GM18517 (cell line): Measurements from ENCODE around the gene TMEM221.
"Not testable (repeated sequence)": the region's sequence is repeated elsewhere in the genome, so short reads cannot be mapped to it uniquely, and the experiment has no call there.

Experiments
- ATAC-seq: cut with Tn5 transposase; IDR thresholded peaks from one replicate; pipeline ENCODE4 v1.9.1; 2021; ENCODE audit warnings: mild to moderate bottlenecking, moderate library complexity; ENCODE audit not compliant: unreplicated experiment

The TMEM221 gene

DNA sequence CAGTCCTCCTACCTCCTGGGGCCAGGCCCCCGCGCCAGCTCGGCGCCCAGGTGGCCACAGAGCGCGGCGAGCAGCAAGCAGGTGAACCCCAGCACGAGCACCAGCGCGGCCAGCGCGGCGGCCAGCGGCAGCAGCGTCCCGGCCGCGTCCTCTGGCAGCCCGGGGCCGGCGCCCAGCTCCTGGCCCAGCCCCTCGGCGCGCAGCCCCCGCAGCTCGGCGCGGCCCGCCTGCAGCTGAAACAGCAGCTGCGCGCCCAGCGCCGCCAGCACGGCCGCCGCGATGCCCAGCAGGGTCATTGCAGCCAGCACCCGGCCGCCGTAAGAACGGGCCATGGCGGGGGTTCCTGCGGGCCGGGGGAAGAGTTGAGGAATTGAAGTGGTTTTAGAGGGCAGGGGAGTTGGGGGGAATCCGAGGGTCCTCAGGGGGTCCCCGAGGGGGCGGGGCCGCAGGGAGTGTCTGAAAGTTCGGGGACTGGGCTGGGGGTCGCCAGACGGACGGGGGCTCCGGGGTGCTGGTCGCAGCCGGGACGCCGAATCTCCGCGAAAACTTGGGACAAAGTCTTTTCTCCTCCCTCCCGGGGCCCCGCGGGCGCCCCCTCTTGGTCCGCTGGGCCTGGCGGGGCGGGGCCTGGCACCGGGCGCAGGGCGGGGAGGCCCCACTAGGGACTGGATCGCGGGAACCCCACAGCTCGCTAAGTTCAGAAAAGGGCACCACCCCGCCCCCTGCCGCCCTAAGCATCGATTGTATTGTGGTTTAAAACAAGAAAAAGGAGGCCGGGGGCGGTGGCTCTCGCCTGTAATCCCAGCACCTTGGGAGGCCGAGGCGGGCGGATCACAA, at the start of gene TMEM221:
Gene TMEM221 (minus strand): TSS at position 538 of the 837 bp plus-strand sequence. CDS start 206 bp downstream, at position 332.
- ATAC-seq: no peak

DNA sequence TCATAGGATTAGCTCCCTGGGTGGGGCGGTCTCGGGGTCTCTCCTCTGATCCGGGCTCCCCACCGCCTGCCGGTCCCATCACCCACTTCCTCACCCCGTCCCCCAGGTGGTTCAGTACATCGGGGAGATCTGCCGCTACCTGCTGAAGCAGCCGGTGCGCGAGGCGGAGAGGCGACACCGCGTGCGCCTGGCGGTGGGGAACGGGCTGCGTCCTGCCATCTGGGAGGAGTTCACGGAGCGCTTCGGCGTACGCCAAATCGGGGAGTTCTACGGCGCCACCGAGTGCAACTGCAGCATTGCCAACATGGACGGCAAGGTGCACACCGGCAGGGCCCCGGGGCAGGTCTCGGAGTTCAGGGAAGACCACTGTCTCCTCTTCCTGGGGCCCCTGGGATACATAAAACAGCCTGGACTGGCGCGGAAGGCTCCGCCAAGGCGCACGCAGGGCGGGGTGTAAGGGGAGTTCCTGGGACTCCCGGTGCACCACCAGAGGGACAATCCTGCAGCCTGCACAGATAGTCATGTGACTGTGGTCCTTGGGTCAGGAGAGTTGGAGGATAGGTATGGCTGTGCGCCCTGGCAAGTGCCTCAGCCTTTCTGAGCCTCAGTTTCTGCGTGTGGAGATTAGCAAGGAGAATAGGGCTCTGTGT, 48.8 kb upstream of the TMEM221 start:
- ATAC-seq: no peak

DNA sequence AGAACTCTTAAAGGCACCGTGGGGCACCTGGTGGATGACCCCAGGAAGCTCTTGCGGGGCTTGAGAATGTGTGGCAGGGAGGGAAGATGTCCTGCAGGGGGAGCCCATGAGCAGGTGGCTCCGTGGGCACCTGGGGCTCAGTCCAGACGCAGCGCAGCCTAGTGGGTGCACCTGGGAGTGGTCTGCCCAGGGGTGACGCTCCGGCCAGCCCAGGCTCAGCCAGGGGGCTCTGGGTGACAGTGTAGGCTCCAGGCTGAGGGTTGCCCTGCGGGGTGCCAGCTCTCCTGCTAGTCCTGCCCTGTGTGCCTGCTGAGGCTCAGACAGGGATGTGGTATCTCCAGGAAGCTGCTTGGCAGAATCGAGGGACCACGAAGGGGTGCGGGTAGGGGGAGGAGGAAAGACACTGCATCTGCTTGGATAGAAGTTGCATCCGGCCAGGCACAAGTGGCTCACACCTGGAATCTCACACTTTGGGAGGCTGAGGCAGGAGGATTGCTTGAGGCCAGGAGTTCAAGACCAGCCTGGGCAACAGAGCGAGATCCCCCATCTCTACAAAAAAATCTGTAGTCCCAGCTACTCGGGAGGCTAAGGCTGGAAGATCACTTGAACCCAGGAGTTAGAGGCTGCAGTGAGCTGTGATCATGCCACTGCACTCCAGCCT, 48.0 kb upstream of the TMEM221 start:
- no peak for ATAC-seq

DNA sequence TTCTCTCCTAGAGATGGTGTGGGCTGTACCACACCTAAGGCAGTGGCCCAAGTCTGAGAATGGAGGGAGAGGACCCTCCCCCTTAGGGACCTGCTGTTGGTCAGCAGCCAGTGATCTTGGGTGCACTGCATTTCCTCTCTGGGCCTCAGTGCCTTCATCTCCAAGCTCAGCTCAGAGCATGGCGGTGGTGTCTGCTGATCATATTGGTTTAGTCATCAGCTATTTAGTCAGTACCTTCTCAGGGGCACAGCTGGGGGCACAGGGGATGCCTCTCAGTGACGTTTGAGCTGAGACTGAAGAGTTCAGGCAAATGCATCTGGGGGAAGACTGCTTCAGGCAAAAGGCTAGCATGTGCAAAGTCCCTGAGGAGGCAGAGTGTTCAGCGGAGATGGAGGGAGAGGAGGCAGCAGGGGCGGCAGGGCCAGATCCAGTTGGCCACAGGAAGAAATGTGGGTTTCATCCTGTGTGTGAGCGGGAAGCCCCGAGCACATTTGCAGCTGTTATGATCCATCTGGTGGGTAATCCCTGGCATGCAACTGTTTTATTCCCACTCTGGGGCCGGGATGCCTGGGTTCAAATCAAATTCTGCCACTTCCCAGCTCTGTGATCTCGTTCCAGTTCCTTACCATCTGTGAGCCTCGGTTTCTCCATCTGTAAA, 47.3 kb upstream of the TMEM221 start:
- no peak for ATAC-seq

DNA sequence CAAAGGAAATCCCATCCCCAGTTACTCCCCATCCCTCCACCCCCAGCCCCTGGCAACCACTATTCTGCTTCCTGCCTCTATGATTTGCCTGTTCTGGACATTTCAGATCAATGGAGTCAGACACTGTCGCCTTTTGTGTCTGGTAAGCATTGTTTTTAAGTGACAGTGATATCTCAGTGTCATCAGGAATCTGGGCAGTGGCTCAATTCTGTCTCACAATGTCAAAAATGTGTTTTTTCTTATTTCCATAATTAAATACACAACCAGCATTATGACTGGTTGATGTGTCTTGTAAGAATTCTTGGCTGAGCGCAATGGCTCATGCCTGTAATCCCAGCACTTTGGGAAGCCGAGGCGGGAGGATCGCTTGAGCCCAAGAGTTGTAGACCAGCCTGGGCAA, 42.8 kb upstream of the TMEM221 start:
- ATAC-seq: no peak

DNA sequence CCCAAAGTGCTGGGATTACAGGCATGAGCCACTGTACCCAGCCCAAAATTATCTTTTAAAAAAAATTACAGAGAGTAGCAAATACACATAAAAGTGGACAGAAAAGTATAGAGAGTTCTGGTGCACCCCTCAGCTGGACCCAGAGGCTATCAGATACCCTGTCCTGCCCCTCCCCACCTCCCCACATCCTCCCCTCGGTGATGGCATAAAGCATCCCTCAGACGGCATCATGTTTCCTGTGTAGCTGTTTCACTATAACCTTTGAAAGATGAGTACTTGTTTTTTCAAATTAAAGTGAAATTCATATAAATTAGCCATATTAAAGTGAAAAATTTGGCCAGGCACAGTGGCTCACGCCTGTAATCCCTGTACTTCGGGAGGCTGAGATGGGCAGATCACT, 41.9 kb upstream of the TMEM221 start:
- no peak for ATAC-seq

DNA sequence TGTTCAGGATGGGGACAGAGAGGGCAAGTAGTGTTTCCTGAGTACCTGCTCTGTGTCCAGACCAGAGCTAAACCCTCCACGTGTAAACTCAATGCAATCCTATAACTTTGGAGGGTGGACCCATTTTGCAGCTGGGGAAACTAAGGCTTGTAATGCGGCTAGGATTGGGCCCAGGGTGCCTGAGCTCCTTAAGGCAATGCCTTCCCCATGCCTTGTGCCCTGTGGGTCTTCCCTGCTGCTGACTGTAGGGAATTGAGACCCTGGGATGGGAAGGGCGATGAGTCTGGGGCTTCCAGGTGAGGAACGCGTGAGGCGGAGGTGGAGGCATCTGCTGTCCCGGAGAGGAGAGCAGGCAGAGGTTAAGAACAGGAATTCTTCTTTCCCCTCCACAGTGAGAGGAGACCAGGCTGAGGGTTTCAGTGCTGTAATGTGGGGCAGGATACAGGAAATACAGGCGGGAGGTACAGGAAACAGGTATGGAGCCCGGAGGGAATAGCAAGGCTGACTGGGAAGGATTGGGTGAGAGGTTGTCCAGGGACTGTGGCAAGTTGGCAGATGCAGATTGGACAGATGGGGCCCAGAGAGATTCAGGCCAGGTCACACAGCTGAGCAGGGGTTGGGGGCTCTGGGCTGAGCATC, 41.0 kb upstream of the TMEM221 start:
- no peak for ATAC-seq

DNA sequence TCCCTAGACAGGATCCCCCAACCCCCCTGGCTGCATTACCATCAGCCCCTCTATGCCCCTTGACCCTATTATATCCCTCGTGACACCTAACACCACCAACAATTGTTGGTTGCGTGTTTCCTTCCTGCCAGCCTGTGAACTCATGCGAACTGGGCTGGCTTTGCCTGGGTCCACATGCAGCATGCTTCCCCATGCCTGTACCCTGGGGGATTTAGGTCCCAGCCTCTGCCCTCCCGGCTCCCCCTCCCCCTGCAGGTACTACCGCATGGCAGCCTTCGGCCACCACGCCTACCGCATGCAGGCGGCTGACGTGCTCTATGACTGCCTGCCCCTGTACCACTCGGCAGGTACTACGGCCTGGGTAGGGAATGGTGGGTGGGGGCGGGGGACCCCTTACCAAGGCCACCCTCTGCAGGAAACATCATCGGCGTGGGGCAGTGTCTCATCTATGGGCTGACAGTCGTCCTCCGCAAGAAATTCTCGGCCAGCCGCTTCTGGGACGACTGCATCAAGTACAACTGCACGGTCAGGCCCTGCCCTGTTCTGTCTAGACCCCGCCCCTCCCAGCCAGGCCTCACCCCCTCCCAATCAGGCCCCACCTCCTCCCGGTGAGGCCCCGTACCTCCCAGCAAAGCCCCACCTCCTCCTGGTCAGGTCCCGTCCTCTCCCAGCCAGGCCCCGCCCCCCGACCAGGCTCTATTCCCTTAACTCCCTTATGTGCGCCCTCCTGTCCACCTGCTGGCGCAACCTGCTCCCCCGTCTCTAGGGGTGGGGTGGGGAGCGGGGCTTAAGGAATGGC, 40.3 kb upstream of the TMEM221 start:
- no peak for ATAC-seq

DNA sequence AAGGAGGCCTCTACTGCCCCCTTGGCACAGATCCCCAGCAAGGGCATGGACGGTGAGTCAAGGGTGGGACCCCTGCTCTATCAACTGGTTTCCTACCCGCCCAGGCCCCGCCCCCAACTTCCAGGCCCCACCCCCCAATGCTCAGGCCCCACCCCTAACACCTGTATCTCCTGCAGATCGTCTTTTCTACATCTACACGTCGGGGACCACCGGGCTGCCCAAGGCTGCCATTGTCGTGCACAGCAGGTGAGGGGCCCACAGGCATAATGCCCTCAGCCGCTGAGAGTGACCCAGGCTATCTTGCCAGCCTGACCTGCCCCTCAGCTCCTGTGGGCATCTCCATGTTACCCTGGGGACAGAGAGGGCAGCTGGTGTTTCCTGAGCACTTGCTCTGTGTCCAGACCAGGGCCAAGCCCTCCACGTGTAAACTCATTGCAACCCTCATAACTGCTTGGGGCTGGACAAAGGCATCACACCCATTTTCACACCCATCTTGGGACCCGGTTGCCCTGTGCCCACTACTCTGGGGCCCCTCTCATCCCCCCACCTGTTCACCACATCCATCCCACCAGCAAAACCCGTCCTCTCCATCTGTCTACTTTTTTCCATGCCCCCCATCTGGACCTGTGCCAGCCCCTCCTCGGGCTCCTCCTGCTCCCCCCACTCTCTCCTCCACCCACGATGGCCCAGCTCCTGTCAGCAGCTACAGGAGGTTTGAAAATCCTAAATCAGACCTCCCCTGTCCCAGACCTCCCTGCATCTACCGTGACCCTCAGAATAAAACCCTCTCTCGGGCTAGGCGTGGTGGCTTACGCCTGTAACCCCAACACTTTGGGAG, 39.0 kb upstream of the TMEM221 start:
- no peak for ATAC-seq

DNA sequence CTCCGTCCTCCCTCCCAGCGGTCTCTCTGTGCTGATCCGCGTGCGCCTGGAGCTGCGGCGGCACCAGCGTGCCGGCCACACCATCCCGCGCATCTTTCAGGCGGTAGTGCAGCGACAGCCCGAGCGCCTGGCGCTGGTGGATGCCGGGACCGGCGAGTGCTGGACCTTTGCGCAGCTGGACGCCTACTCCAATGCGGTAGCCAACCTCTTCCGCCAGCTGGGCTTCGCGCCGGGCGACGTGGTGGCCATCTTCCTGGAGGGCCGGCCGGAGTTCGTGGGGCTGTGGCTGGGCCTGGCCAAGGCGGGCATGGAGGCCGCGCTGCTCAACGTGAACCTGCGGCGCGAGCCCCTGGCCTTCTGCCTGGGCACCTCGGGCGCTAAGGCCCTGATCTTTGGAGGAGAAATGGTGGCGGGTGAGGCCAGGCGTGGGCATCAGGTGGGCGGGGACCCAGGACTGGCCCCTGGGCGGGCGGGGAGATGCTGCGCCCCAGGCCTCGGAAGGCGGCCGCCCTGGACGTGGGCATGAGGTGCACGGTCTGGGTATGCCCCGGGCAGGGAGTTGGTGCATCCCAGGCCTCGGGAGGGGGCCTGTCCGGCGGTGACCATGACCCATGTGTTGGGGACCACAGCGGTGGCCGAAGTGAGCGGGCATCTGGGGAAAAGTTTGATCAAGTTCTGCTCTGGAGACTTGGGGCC, 38.2 kb upstream of the TMEM221 start:
- ATAC-seq: no peak

DNA sequence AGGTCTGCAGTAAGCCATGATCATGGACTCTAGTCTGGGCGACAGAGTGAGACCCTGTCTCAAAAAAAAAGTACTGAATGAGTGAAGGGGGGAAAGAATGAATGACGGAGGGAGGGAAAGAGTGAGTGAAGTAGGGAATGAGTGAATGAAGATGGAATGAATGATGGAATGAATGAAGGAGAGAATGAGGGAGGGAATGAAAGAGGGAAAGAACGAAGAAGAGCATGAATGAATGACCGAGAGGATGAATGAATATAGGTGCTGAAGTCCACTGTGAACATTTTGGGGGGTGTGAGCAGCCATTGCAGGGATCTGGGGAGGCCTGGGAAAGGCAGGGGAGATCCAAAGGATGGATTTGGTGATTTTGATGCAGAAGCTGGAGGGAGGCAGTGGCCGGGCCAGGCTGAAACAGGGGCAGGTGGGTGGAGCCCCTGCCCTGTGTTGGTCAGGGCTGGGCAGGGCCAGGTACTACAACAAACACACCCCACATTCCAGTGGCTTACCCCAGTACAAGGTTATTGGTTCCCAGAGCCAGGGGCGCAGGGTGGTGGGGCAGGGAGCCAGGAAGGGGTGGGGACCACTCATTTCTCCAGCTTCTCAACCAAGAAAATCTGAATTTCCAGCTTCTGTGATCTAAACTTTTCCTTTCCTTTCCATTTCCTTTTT, 36.2 kb upstream of the TMEM221 start:
- ATAC-seq: no peak

DNA sequence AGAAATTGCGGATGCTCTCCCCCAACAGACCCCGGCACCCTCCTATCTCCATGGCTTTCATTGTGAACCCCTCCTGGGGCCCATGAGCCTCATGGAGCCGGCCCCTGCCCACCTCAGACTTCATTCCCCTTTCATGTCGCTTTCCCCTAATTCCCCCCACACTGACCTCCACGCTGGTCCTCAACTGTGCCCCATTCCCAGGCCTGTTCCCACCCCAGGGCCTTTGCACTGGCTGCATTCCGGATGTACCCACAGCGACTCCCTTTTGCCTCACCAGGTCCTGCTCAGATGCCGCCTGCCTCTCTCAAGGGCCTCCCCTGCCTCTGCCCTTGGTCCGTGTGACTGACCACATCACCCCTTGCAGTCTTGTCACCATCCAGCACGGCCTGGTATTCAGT, 35.1 kb upstream of the TMEM221 start:
- no peak for ATAC-seq

DNA sequence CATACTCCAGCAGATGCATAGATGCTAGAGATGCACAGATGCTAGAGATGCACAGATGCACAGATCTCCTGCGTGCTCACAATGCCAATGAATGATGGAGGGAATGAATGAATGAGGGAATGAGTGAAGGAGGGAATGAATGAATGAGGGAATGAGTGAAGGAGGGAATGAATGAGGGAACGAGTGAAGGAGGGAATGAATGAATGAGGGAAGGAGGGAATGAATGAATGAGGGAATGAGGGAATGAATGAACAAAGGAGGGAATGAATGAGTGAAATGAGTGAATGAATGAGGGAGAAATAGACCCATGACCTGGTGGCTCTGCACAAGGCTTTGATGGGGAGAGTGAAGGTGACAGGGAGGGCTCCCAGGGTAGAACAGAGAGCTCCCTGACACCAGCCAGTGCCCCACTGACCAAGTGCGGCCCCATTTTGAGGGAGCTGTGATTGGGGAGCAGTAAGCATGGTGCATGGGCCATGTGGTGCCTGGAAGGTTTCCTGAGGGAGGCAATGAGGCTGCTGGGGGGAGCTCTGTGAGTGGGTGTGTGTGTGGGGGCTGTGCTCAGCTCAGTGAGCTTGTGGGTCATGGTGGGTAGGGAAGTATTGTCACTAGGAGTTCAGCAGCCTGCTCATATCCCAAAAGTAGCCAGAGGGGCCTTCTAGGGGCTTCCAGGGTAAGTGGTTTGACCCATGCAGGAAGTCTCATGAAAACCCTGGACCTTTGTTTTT, 34.6 kb upstream of the TMEM221 start:
- ATAC-seq: no peak

DNA sequence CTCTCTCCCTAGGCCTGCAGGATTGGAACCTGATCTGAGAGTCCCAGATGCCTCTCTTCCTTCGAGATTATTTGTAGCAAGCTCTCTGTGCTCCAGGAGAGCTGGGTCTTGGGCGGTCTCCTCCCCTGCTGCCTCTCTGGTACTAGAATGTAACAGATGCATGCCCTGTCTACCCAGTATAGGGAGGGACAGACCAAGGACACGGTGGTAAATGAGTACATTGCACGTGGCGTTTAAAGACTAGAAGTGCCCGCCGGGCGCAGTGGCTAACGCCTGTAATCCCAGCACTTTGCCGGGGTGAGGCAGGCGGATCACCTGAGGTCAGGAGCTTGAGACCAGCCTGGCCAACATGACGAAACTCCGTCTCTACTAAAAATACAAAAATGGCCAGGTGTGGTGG, 33.5 kb upstream of the TMEM221 start:
- no peak for ATAC-seq

DNA sequence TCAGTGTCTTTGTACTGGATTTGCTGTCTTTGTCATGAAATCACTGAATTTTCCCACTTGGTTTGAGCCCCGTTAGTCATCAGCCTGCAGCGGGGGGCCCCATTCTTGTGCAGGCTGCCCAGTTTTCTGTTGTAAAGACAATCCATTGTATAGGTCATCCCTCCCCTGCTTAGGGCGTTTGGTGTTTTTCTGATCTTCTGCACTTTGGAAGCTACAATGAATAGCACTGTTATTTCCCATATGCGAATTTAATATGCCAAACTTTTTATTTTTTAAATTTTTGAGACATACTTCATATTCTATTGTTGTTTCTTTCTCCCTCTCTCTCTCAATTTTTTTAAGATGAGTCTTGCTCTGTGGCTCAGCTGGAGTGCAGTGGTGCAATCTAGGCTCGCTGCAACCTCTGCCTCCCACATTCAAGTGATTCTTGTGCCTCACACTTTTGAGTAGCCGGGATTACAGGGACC, 30.9 kb upstream of the TMEM221 start:
- no peak for ATAC-seq

DNA sequence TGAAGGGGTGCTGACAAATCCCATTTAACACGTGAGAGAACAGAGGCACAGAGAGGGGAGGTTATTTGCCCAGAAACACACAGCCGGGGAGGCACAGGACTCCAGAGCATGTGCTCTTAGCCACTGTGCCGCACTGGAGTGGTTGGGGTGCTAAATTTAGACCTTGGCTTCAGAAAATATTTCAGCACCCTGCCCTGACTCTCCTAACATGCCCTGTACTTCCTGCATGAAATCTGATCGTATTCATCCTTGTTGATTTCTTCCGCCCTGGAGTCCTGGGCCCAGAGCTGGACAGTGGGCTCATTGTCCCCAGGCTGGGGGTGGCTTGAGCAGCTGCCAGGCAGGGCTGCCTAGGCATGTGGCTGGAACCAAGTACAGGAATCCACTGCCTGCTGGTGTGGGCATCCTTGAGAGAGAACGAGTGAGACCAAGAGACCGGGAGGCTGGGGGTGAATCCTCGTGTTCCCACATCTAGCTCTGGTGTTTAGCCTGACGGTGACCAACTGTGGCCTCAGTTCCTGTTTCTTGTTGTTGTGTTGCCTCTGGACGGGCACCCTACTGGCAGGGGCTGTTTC, 27.2 kb upstream of the TMEM221 start:
- no peak for ATAC-seq

DNA sequence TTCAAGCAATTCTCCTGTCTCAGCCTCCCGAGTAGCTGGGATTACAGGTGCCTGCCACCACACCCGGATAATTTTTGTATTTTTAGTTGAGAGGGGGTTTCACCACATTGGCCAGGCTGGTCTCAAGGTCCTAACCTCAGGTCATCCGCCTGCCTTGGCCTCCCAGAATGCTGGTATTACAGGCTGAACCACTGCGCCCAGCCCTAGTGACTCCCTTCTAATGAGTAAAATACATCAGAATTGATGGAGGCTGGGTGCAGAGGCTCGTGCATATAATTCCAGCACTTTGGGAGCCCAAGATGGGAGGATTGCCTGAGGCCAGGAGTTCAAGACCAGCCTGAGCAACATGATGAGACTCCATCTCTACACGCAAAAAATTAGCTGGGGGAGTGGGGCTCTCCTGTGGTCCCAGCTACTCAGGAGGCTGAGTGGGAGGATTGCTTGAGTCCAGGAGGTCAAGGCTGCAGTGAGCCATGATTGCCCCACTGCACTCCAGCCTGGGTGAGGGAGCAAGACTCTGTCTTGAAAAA, 26.6 kb upstream of the TMEM221 start:
- not testable (repeated sequence) for ATAC-seq
